Omental fat pad (tissue), 4 donors: ENCODE measurements around the gene COX7B. TPM values are rescaled to one million over a fixed set of nuclear protein-coding genes. Genes with fewer than 3 reads are reported as not detected.
"Not testable (repeated sequence)": the region's sequence is repeated elsewhere in the genome, so short reads cannot be mapped to it uniquely, and the experiment has no call there.

Source experiments
- ATAC-seq: fragments of 150-250 bp; one replicate; pipeline ENCODE4 v1.9.1; 2016; ENCODE audit warnings: mild to moderate bottlenecking, moderate library complexity; ENCODE audit not compliant: low FRiP score
- DNase-seq: peaks from one replicate; pipeline ENCODE4 v3.0.0-alpha.2; 2019; ENCODE audit warnings: low spot score
- CTCF ChIP-seq, 3 donors: fragments of 450-650 bp; IDR thresholded peaks; one replicate each; pipeline ENCODE4 v1.5.1; 2016 to 2017; ENCODE audit warnings: antibody characterized with exemption in 3 of 3, mild to moderate bottlenecking in 3 of 3, moderate library complexity in 2 of 3
- total RNA-seq, 4 donors: library from RNA; depleted of rRNA; stranded (reverse); fragments of >200 nt; gene quantifications; one replicate each; pipeline ENCODE4 v1.1.0, GENCODE V29; 2016

COX7B gene
- total RNA-seq, 4 donors from 2014 or later = 253 to 427 (median 338) TPM

GRCh38 chrX:77925764-77926163 lies 26.5 kb downstream of the COX7B start:
- TF ChIP-seq CTCF (IDR thresholded peaks at IDR 0.05) = no peak
- ATAC-seq = no peak
- no peak for DNase-seq

DNA sequence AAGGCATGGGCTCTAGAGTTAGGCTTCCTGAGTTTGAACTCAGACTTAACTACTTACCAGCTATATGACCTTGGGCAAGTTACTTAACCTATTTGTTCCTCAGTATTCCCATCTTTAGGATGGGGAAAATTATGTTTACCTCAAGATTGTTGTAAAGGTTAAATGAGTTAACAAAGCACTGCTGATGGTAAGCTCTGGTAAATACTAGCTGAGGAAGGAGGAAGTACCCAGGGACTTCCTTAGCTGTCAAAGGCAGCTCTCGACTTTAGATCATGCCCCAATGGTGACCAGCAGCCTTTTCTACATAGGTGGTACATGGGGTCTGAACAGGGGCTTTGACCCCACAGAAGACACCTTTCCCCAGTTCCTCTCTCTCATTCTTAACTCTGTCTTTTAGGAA lies 31.3 kb downstream of the COX7B start:
- TF ChIP-seq CTCF (IDR thresholded peaks at IDR 0.05) = no peak
- DNase-seq (no peak), ATAC-seq (no peak)

DNA sequence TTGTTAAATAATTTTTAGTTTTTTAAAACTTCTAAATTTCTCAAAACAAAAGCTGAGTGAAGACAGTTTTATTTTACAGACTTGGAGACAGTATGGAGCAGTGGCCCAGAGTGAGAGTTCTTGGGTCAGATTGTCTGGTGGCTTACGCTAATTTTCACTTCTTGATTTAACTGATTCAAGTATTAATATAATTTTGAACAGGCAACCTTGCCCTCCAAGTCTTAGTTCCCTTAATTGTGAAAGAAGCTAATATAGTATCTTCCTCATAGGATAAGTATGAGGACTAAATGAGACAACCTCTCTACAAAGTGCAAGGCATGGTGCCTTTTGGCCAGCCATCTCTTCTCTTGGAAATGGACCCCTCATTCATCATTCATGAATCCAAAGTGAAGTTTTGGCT lies 36.6 kb downstream of the COX7B start:
- TF ChIP-seq CTCF (IDR thresholded peaks at IDR 0.05) = no peak
- DNase-seq (no peak), ATAC-seq (no peak)

- no peak for TF ChIP-seq CTCF (IDR thresholded peaks at IDR 0.05)
- DNase-seq = no peak
- no peak for ATAC-seq
These were observed 37.0 kb downstream of the COX7B start for GRCh38 chrX:77936299-77936698.

DNA sequence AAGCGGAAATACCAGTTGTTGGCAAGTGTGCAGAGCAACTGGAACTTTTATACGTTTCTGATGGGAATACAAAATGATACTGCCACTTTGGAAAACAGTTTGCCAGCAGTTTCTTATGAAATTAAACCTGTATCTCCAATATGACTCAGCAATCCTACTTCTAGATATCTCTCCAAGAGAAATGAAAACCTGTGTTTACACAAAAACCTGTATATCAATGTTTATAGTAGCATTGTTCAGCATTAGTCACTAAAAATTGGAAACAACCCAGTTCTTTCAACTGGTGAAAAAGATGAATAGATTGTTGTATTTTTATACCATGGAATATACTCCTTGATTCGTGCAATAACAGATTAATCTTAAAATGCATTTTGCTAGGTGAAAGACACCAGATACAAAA lies 38.0 kb downstream of the COX7B start:
- TF ChIP-seq CTCF (IDR thresholded peaks at IDR 0.05) = no peak
- ATAC-seq = no peak
- no peak for DNase-seq

DNA sequence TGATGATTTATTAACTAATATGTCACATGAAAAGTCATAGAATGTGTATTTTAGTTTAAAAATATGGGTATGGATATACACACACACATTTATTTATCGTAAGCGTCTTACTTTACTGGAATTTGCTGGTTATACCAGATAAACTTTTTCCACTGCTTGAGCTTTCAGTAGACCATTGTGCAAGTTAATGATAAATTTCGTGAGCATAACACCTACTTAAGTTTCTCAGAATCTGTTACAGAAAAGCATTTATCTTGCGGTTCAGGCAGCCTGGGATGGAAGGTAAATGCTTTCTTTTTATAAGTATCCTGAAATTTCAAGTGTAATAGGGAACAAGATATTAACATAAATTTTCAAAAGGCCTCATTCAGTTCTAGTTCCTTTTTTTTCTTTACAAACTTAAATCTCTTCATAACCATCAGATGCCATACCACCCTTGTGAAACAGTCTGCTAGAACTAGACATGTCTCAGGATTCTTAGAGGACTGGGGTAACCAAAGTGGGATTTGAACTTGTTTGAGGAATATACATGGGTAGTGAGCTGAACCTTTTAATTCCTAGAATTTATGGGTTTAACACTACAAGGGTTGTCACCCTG lies 38.9 kb downstream of the COX7B start:
- DNase-seq (no peak), ATAC-seq (no peak)
- TF ChIP-seq CTCF (IDR thresholded peaks at IDR 0.05) = no peak

DNA sequence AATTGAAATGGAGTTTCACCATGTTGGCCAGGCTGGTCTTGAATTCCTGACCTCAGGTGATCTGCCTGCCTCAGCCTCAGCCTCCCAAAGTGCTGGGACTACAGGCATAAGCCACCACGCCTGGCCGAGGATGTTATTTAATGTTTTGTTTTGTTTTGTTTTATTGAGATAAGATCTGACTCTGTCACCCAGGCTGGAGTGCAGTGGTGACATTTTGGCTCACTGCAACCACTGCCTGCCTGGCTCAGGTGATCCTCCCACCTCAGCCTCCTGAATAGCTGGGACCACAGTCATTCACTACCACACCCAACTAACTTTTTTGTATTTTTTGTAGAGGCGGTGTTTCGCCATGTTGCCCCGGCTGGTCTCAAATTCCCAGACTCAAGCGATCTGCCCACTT lies 45.8 kb downstream of the COX7B start:
- DNase-seq, ATAC-seq: not testable (repeated sequence)
